22Rv1 (cell line): ENCODE data around the gene SURF6.

Experiments
- H3K27ac ChIP-seq: fragments of 450-650 bp; 2 replicates; pipeline ENCODE4 v1.5.1; 2017
- CTCF ChIP-seq: fragments of 450-650 bp; IDR thresholded peaks from 2 replicates; pipeline ENCODE4 v1.5.1; 2017; ENCODE audit warnings: mild to moderate bottlenecking
- ZFX ChIP-seq: fragments of 450-650 bp; IDR thresholded peaks from 2 replicates; pipeline ENCODE4 v1.6.1; 2017; ENCODE audit warnings: antibody characterized with exemption, borderline replicate concordance

Gene SURF6

DNA sequence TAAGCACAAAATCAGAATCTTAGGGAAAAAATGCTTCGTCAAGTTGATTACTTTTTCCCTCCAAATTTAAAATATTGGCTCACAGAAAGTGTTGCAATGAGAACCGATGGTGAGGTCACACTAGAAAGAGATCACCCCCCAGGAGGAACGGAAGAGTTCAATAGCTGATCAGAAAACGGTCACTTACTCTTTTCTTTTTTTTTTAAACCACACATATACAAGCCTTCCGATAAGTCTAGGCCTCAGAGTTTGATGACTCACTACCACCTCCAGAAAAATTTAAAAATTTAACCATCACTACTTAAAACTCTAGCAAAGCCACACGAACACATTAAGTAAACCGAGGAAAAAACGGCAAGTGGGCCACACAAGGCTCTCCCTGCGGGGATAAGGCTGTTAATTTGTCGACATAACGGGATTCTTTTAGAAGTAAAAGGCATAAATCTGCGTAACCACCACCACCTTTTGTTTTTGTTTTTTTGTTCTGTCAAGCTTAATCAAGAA is 38.7 kb upstream of the SURF6 start:
- H3K27ac ChIP-seq = peak overlapping the region; percentile 80; the same call in 1 of the 2 replicates

DNA sequence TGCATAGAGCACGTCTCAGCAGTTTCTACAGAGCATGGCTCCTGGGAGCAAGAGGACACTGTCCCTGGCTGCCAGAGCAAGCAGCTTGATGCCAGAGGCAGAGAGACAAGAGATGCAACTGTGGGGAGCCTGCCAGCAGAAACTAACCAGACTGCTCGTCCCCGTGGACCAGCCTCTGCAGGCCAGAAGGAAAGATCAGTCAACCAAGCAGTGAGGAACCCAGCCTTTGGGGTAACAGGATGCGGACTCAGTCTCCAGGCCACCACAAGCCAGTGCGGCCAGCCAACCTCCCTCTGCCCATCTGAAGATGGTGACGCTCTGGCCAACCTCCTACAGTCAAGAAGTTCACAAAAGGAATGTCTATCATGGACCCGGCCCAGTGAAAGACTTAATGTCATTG is 36.2 kb upstream of the SURF6 start:
- no peak for TF ChIP-seq ZFX
- TF ChIP-seq CTCF = no peak
- H3K27ac ChIP-seq = no peak overlapping the region

More for the DNA sequence above, 38.7 kb upstream of the SURF6 start:
- TF ChIP-seq CTCF (no peak), ZFX (no peak)

DNA sequence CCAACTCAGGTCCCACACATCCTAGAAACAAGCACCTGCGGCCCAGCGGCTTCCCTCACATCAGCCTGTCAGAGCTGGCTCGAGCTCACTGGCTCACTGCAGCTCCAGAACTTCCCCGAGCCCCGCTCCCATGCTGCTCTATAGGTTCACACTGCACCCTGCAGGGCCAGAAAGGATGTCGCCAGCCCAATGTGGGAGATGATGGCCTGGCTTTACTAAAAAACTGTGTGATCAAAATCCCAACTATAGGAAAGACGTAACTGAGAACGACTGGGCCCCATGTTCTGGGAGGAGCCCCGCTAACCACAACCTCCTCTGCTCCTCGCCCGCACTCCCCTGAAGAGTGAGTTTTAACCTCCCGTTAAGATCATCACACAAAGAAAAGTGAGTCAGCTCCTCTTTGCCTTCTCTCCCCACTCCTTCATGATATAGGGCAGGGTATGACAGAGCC is 35.3 kb upstream of the SURF6 start:
- H3K27ac ChIP-seq = no peak overlapping the region
- TF ChIP-seq ZFX (no peak), CTCF (no peak)

GRCh38 chr9:133370685-133371084 is 34.7 kb upstream of the SURF6 start:
- H3K27ac ChIP-seq = no peak overlapping the region
- no peak for TF ChIP-seq ZFX

DNA sequence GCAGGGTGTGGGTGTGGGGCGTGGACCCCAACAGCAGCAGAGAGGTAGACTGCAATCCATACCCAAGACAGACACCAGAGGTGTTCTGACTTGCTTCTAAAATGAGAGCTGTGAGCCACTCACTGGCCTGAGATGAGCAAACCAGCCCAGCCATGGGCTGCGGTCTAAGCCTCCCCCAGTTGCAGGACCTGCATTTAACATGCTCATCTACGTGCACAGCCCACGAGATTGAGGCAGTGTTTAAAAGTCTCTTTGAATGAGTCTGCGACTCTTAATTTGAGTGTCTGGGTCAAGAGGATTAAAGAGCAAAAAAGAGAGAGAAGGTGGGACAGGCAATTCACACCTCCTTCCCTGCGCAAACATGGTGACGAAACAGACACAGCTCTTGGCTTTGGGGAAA is 33.9 kb upstream of the SURF6 start:
- H3K27ac ChIP-seq = no peak overlapping the region
- TF ChIP-seq ZFX = no peak
- no peak for TF ChIP-seq CTCF

GRCh38 chr9:133369422-133369821 is 33.4 kb upstream of the SURF6 start:
- H3K27ac ChIP-seq = no peak overlapping the region

DNA sequence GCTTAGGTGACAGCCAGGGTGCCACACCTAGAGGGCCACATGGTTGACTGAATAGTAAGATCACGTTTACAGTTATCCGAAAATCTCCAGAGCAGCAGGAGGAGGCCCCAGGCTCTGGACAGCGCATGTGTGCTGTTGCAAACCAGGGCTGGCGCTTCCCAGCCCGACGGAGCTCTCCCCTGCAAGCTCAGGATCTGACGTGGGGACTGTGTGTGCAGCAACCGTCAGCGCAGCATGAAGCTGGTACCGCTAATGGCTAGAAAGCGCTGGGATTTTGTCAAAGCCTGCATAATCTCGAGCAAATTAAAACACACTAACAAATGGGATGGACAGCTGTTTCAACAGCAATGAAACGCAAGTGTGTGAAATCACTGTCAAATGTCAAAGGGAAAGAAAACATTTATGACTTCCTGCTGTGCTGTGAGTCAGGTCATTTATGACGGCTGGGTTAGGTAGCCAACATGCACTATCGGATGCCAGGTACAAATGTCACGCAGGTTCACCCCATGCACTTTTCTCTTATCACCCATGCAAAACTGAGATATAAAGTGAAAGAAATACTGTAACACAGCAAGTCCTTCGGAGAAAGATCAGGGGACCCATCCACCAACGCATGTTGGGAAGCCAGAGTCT is 32.4 kb upstream of the SURF6 start:
- no peak overlapping the region for H3K27ac ChIP-seq
- TF ChIP-seq CTCF (no peak), ZFX (no peak)

More at GRCh38 chr9:133369422-133369821, 33.4 kb upstream of the SURF6 start:
- TF ChIP-seq CTCF (no peak), ZFX (no peak)
